Breast epithelium (tissue), 4 donors: ENCODE results near the gene BTNL2. TPM values are rescaled to one million over a fixed set of nuclear protein-coding genes. Genes with fewer than 3 reads are reported as not detected.

Experiments
- DNase-seq, 2 donors: peaks; one replicate each; pipeline ENCODE4 v3.0.0-alpha.2; 2019; ENCODE audit warnings: low spot score in 2 of 2
- H3K27ac ChIP-seq, 2 donors: fragments of 200-600 bp; sonication (generic) in 1 of 2; one replicate each; pipeline ENCODE4 v1.5.1; 2016 to 2019; ENCODE audit warnings: mild to moderate bottlenecking in 1 of 2
- H3K27me3 ChIP-seq, 2 donors: fragments of 200-600 bp; sonication (generic) in 1 of 2; one replicate each; pipeline versions ENCODE4 v1.5.1 to v1.6.0; 2017 to 2019; ENCODE audit warnings: control low read depth in 1 of 2, mild to moderate bottlenecking in 1 of 2
- H3K36me3 ChIP-seq: fragments of 200-600 bp; one replicate; pipeline ENCODE4 v1.5.1; 2019
- H3K4me1 ChIP-seq, 2 donors: fragments of 200-600 bp; sonication (generic); one replicate each; pipeline ENCODE4 v1.5.1; 2016 to 2019; ENCODE audit warnings: control low read depth in 1 of 2
- H3K4me3 ChIP-seq, 3 donors: fragments of 200-600 bp; sonication (generic); 1 replicate in 2 of 3; 2 replicates in 1 of 3; pipeline ENCODE4 v1.5.1; 2016 to 2019; ENCODE audit warnings: mild to moderate bottlenecking in 3 of 3, moderate library complexity in 2 of 3
- H3K9me3 ChIP-seq, 2 donors: fragments of 200-600 bp; sonication (generic) in 1 of 2; one replicate each; pipeline ENCODE4 v1.5.1; 2016 to 2019; ENCODE audit warnings: control low read depth in 1 of 2
- POLR2A ChIP-seq: fragments of 450-650 bp; IDR thresholded peaks from one replicate; pipeline ENCODE4 v1.6.1; 2016; ENCODE audit warnings: antibody characterized with exemption, mild to moderate bottlenecking, moderate library complexity
- POLR2AphosphoS5 ChIP-seq, 3 donors: sonication (generic); formaldehyde crosslinking; IDR thresholded peaks; one replicate each; pipeline ENCODE4 v1.6.1; 2017; ENCODE audit warnings: antibody characterized with exemption in 3 of 3
- intact Hi-C: fragments of 100-400 bp; cut with DNase I; formaldehyde crosslinking; loops from one replicate; pipeline ENCODE4 v1.15.1; 2023; ENCODE audit warnings: low total_unique reads
- total RNA-seq, 3 donors: library from RNA; depleted of rRNA; stranded (reverse); fragments of >200 nt; gene quantifications; one replicate each; pipeline ENCODE4 v1.1.0, GENCODE V29; 2016
- TF ChIP-seq, protein P1 (sequence below), 3 donors: fragments of 450-650 bp; IDR thresholded peaks; one replicate each; pipeline ENCODE4 v1.5.1; 2016 to 2017; ENCODE audit warnings: antibody characterized with exemption in 3 of 3, mild to moderate bottlenecking in 3 of 3, moderate library complexity in 3 of 3

Gene BTNL2
- total RNA-seq, 3 donors from 2014 or later = not detected

DNA sequence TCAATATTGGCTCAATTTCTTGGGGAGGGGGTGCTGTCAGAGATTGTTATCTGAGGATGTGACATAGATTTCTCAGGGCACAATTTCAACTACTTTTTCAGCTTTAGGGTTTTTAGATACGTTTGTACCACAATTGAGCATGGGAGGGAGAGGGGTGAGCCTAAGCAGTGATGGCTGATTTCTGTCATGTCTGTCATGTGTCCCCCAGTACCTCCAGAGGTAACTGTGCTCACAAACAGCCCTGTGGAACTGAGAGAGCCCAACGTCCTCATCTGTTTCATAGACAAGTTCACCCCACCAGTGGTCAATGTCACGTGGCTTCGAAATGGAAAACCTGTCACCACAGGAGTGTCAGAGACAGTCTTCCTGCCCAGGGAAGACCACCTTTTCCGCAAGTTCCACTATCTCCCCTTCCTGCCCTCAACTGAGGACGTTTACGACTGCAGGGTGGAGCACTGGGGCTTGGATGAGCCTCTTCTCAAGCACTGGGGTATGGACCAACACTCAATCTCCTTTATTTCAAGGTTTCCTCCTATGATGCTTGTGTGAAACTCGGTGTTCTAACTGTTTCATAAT lies 36.1 kb upstream of the BTNL2 start:
- DNase-seq = no peak
- H3K27ac ChIP-seq = no peak overlapping the region
- no peak overlapping the region for H3K4me3 ChIP-seq
- H3K9me3 ChIP-seq = no peaks in the 10 kb centered on the region
- no peaks in the 10 kb centered on the region for H3K4me1 ChIP-seq
- H3K36me3 ChIP-seq = no peaks in the 10 kb centered on the region
- H3K27me3 ChIP-seq = no peaks in the 10 kb centered on the region
- intact Hi-C loops = no loop called here
- TF ChIP-seq POLR2AphosphoS5 (IDR thresholded peaks at IDR 0.05) (no peak), POLR2A (no peak)
- TF ChIP-seq, protein P1, sequence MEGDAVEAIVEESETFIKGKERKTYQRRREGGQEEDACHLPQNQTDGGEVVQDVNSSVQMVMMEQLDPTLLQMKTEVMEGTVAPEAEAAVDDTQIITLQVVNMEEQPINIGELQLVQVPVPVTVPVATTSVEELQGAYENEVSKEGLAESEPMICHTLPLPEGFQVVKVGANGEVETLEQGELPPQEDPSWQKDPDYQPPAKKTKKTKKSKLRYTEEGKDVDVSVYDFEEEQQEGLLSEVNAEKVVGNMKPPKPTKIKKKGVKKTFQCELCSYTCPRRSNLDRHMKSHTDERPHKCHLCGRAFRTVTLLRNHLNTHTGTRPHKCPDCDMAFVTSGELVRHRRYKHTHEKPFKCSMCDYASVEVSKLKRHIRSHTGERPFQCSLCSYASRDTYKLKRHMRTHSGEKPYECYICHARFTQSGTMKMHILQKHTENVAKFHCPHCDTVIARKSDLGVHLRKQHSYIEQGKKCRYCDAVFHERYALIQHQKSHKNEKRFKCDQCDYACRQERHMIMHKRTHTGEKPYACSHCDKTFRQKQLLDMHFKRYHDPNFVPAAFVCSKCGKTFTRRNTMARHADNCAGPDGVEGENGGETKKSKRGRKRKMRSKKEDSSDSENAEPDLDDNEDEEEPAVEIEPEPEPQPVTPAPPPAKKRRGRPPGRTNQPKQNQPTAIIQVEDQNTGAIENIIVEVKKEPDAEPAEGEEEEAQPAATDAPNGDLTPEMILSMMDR (IDR thresholded peaks at IDR 0.05) = no peak

DNA sequence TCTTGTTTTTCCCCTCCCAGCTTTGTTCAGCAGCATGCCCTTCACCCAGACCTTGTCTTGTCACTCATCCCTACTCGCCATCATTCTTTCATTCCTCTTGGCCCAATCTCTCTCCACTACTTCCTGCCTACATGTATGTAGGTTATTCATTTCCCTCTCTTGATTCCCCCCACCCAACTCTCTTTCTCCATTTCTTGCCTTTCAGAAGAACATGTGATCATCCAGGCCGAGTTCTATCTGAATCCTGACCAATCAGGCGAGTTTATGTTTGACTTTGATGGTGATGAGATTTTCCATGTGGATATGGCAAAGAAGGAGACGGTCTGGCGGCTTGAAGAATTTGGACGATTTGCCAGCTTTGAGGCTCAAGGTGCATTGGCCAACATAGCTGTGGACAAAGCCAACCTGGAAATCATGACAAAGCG lies 35.3 kb upstream of the BTNL2 start:
- TF ChIP-seq, protein P1 (IDR thresholded peaks at IDR 0.05) = no peak
- TF ChIP-seq POLR2A (no peak), POLR2AphosphoS5 (IDR thresholded peaks at IDR 0.05) (no peak)
- intact Hi-C loops = no loop called here
- Histone ChIP-seq H3K36me3 (no peaks in the 10 kb centered on the region), H3K9me3 (no peaks in the 10 kb centered on the region), H3K27me3 (no peaks in the 10 kb centered on the region), H3K4me1 (no peaks in the 10 kb centered on the region), H3K27ac (no peak overlapping the region), H3K4me3 (no peak overlapping the region)
- DNase-seq = no peak

DNA sequence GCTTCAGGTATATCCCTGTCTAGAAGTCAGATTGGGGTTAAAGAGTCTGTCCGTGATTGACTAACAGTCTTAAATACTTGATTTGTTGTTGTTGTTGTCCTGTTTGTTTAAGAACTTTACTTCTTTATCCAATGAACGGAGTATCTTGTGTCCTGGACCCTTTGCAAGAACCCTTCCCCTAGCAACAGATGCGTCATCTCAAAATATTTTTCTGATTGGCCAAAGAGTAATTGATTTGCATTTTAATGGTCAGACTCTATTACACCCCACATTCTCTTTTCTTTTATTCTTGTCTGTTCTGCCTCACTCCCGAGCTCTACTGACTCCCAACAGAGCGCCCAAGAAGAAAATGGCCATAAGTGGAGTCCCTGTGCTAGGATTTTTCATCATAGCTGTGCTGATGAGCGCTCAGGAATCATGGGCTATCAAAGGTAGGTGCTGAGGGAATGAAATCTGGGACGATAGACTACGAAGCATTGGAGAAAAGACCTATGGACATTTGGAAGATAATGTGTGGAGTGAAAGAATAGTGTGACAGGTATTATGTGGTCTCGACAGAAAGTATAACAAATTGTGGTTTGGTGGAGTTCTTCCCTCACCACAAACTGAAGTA lies 32.7 kb upstream of the BTNL2 start, which contains the start of gene HLA-DRA:
HLA-DRA (plus strand) TSS at position 286 of the 613 bp plus-strand sequence; CDS start at position 350, 64 bp downstream.
- Histone ChIP-seq H3K27me3 (no peaks in the 10 kb centered on the region), H3K4me3 (peak within 1 kb of the TSS; percentile 38 to 62 (median 44)), H3K4me1 (no peaks in the 10 kb centered on the region), H3K9me3 (no peaks in the 10 kb centered on the region), H3K36me3 (no peaks in the 10 kb centered on the region), H3K27ac (peak within 1 kb of the TSS; percentile 34 to 46)
- TF ChIP-seq POLR2AphosphoS5 (IDR thresholded peaks at IDR 0.05) = peak in 1 of 3 donors; percentile 58
- TF ChIP-seq, protein P1 (IDR thresholded peaks at IDR 0.05) = no peak
- intact Hi-C loops = no loop called here
- DNase-seq = no peak

DNA sequence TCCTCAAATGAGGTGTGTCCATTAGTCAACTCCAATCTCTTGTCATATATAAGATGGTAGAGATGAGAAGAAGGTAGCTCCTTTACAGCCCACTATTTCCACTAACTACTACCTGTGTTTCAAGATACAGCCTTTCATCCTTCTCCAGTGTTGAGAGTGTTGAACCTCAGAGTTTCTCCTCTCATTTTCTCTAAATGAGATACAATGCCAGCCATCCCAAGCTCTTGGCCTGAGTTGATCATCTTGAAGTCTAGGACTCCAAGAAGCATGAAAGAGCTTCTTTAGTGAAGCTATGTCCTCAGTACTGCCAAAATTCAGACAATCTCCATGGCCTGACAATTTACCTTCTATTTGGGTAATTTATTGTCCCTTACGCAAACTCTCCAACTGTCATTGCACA lies 32.2 kb upstream of the BTNL2 start:
- Histone ChIP-seq H3K27me3 (no peaks in the 10 kb centered on the region), H3K4me1 (no peaks in the 10 kb centered on the region), H3K4me3 (peak overlapping the region in 1 of 3 donors; percentile 62), H3K36me3 (no peaks in the 10 kb centered on the region), H3K9me3 (no peaks in the 10 kb centered on the region), H3K27ac (peak overlapping the region; percentile 10 to 34)
- no peak for DNase-seq
- intact Hi-C loops = no loop called here
- TF ChIP-seq, protein P1 (IDR thresholded peaks at IDR 0.05) = no peak
- no peak for TF ChIP-seq POLR2AphosphoS5 (IDR thresholded peaks at IDR 0.05)
- no peak for TF ChIP-seq POLR2A

DNA sequence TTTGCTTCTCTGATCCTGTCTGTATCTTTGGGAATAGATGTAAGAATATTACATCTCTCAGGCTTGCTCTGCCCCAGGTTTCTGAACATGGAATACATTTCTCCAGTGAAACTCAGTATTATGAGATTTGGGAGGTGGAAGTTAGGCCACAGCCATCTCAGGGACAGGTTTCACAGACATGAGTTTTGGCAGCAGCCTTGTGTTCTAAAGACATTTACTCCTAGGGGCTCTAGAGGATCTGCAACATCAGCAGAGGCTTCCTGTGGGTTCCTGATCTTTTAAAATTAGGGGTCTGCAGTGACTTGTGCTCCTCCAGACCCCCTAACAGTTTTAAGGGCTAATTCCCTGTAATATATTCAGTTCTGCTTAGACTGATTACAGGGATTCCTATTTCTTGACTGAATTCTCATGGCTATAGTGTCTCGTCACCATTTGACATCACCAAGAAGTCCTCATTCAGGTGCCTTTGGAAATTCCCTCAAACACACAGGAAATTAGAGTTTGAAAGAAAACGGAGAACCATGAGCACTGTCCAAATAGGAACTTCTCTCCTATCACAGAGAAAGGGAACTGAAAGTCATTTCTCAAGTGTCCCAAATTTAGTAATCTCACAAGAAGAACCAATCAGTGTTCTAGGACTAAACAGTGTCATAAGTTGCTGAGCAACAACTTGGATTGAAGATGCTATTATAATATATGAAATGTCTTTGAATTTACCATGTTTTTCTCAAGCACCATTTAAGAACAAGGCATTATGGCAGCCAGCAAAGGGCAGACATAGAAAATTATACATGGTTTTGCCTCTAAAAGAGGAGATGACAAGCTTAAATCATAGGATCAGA lies 30.2 kb upstream of the BTNL2 start:
- no peak overlapping the region for H3K27ac ChIP-seq
- H3K27me3 ChIP-seq = no peaks in the 10 kb centered on the region
- no peak overlapping the region for H3K4me3 ChIP-seq
- TF ChIP-seq POLR2A (no peak), POLR2AphosphoS5 (IDR thresholded peaks at IDR 0.05) (no peak)
- TF ChIP-seq, protein P1 (IDR thresholded peaks at IDR 0.05) = no peak
- no peaks in the 10 kb centered on the region for H3K9me3 ChIP-seq
- H3K36me3 ChIP-seq = no peaks in the 10 kb centered on the region
- DNase-seq = no peak
- intact Hi-C loops = no loop called here
- no peaks in the 10 kb centered on the region for H3K4me1 ChIP-seq
